K562 (cell line): ENCODE data around the gene SHROOM3. TPM values are rescaled to one million over a fixed set of nuclear protein-coding genes. Genes with fewer than 3 reads are reported as not detected.

Experiments used
- ATAC-seq: fragments of 200-7000 bp; cut with Tn5 transposase; 3 replicates; pipeline ENCODE4 v1.9.1; 2020; ENCODE audit warnings: moderate library complexity
- BruUV-seq: library from RNA; stranded (reverse); fragments of 400-500 nt; replicated peaks from 2 replicates; lab custom pipeline; 2021; lab: Mats Ljungman, UMichigan
- CTCF ChIA-PET: fragments of 300-600 bp; formaldehyde crosslinking; extraction: SDS; loops from one replicate; lab custom pipeline; 2021; ENCODE audit warnings: low intra/inter-chr PET ratio; lab: Yijun Ruan, JAX
- POLR2A ChIA-PET: fragments of 300-600, 350-650 bp; sonication (Branson Sonifier 250); formaldehyde crosslinking; extraction: SDS; loops from one replicate; lab custom pipeline; 2021; ENCODE audit warnings: antibody characterized with exemption, inconsistent platforms; lab: Yijun Ruan, JAX
- DNase-seq, 4 experiments: peaks; one replicate each; pipeline versions ENCODE4 v3.0.0 to v3.0.0-alpha.2; 2011 to 2018; ENCODE audit warnings: low spot score in 3 of 4, mixed read lengths in 3 of 4; ENCODE audit errors: extremely low read depth in 1 of 4
- FAIRE-seq: peaks from 2 replicates; lab custom pipeline; 2011; peaks lifted over from hg19 to GRCh38; lab: Jason Lieb, UNC
- H2AFZ ChIP-seq: 2 replicates; pipeline ENCODE4 v1.6.0; 2011; ENCODE audit warnings: low read depth, low read length, control low read depth, inconsistent platforms
- H3K27ac ChIP-seq: fragments of 200-600 bp; 3 replicates; pipeline ENCODE4 v1.8.0; 2011; ENCODE audit warnings: low read depth, mild to moderate bottlenecking, control low read depth, inconsistent platforms, low read length, moderate library complexity, mixed read lengths; ENCODE audit errors: extremely low read depth
- H3K27me3 ChIP-seq, 2 experiments: fragments of 300-600 bp in 1 of 2; 2 replicates in 1 of 2; 3 replicates in 1 of 2; pipeline versions ENCODE4 v1.6.0 to v1.8.0; 2011; ENCODE audit warnings: inconsistent platforms in 2 of 2, low read length in 2 of 2, mild to moderate bottlenecking in 1 of 2, mixed read lengths in 1 of 2, moderate library complexity in 1 of 2; ENCODE audit not compliant: control insufficient read depth in 2 of 2, insufficient read depth in 2 of 2
- H3K36me3 ChIP-seq: fragments of 300-600 bp; 3 replicates; pipeline ENCODE4 v1.8.0; 2011; ENCODE audit warnings: mild to moderate bottlenecking, low read length, inconsistent platforms; ENCODE audit not compliant: control insufficient read depth, insufficient read depth
- H3K4me1 ChIP-seq, 2 experiments: fragments of 200-600 bp in 1 of 2; replicated peaks in 1 of 2; 2 replicates in 1 of 2; 3 replicates in 1 of 2; pipeline versions ENCODE4 v1.5.1 to v1.8.0; 2011; ENCODE audit warnings: inconsistent platforms in 2 of 2, low read length in 2 of 2, mild to moderate bottlenecking in 1 of 2, mixed read lengths in 1 of 2, moderate library complexity in 1 of 2; ENCODE audit not compliant: control insufficient read depth in 2 of 2, insufficient read depth in 2 of 2
- H3K4me2 ChIP-seq: 2 replicates; pipeline ENCODE4 v1.6.1; 2011; ENCODE audit warnings: low read length, control low read depth, inconsistent platforms, mixed read lengths; ENCODE audit not compliant: insufficient read depth
- H3K4me3 ChIP-seq: fragments of 200-600 bp; sonication (generic), shearing (Covaris generic); 2 replicates; pipeline ENCODE4 v1.5.1; 2016; ENCODE audit warnings: control low read depth, inconsistent platforms
- H3K79me2 ChIP-seq: fragments of 200-600 bp; 3 replicates; pipeline ENCODE4 v1.8.0; 2011; ENCODE audit warnings: low read length, inconsistent platforms; ENCODE audit not compliant: control insufficient read depth, insufficient read depth
- H3K9ac ChIP-seq, 2 experiments: 2 replicates each; pipeline versions ENCODE4 v1.6.0 to v1.6.1; 2011; ENCODE audit warnings: low read depth in 2 of 2, low read length in 2 of 2, control low read depth in 1 of 2, inconsistent platforms in 1 of 2, mild to moderate bottlenecking in 1 of 2, mixed read lengths in 1 of 2; ENCODE audit not compliant: insufficient read depth in 1 of 2
- H3K9me1 ChIP-seq: one replicate; pipeline ENCODE4 v1.6.0; 2011; ENCODE audit warnings: inconsistent platforms, mild to moderate bottlenecking, low read length, moderate library complexity; ENCODE audit not compliant: control insufficient read depth, insufficient read depth
- H3K9me3 ChIP-seq: replicated peaks from 2 replicates; pipeline ENCODE4 v1.5.1; 2011; ENCODE audit warnings: low read depth, low read length, inconsistent platforms; ENCODE audit not compliant: control insufficient read depth, insufficient read depth
- H4K20me1 ChIP-seq: replicated peaks from 2 replicates; pipeline ENCODE4 v1.6.1; 2011; ENCODE audit warnings: low read length, inconsistent platforms, mixed read lengths; ENCODE audit not compliant: control insufficient read depth, insufficient read depth
- PHTF2 ChIP-seq: fragments of 250-450 bp; sonication (Bioruptor Pico); IDR thresholded peaks from 2 replicates; pipeline ENCODE4 v1.5.0; 2021; ENCODE audit warnings: mild to moderate bottlenecking
- PTRF ChIP-seq: fragments of 450-650 bp; IDR thresholded peaks from 2 replicates; pipeline ENCODE4 v1.6.1; 2016; ENCODE audit warnings: mild to moderate bottlenecking, missing genetic modification characterization, missing compliant biosample characterization
- RBM34 ChIP-seq: fragments of 200-400 bp; formaldehyde crosslinking; IDR thresholded peaks from 2 replicates; pipeline ENCODE4 v1.6.1; 2018; ENCODE audit warnings: low read length, borderline replicate concordance; ENCODE audit not compliant: insufficient read depth
- RFX7 ChIP-seq: fragments of 250-450 bp; sonication (Bioruptor Pico); IDR thresholded peaks from 2 replicates; pipeline ENCODE4 v1.5.1; 2021; ENCODE audit warnings: mild to moderate bottlenecking
- SRSF3 ChIP-seq: fragments of 200-400 bp; formaldehyde crosslinking; IDR thresholded peaks from 2 replicates; pipeline ENCODE4 v1.6.1; 2016; ENCODE audit warnings: mild to moderate bottlenecking, low read length, moderate library complexity; ENCODE audit not compliant: insufficient read depth
- TAF1 ChIP-seq: IDR thresholded peaks from 2 replicates; pipeline ENCODE4 v1.6.1; 2011; ENCODE audit warnings: mild to moderate bottlenecking, low read length, moderate library complexity; ENCODE audit not compliant: insufficient read depth, control insufficient read depth, severe bottlenecking; ENCODE audit errors: extremely low read depth
- TFAP4 ChIP-seq: sonication (generic); formaldehyde crosslinking; IDR thresholded peaks from 2 replicates; pipeline ENCODE4 v1.8.0; 2022; ENCODE audit warnings: missing genetic modification reagents, mild to moderate bottlenecking, moderate library complexity, borderline replicate concordance
- THRA ChIP-seq: fragments of 450-650 bp; IDR thresholded peaks from 2 replicates; pipeline ENCODE4 v1.6.1; 2017; ENCODE audit warnings: mild to moderate bottlenecking, moderate library complexity
- TRIM28 ChIP-seq: fragments of 450-650 bp; IDR thresholded peaks from 2 replicates; pipeline ENCODE4 v1.6.1; 2017
- ZNF121 ChIP-seq: sonication (generic); formaldehyde crosslinking; conservative IDR thresholded peaks from 2 replicates; pipeline ENCODE4 v1.8.0; 2022; ENCODE audit warnings: missing genetic modification reagents
- ZNF778 ChIP-seq: fragments of 450-650 bp; formaldehyde crosslinking; IDR thresholded peaks from 2 replicates; pipeline ENCODE4 v1.4.0; 2020; ENCODE audit warnings: mild to moderate bottlenecking, moderate library complexity
- WGBS: fragments of 100-300 bp; shearing (Covaris generic); methylation state at CpG from one replicate; pipeline ENCODE4 v1.1.6; 2016; ENCODE audit warnings: low coverage, mixed read lengths; ENCODE audit not compliant: insufficient coverage; ENCODE audit errors: missing lambda C conversion rate; 5-methylcytosine and 5-hydroxymethylcytosine counted together
- in situ Hi-C: fragments of 300-500 bp; cut with MboI; formaldehyde crosslinking; loops from 4 replicates; pipeline ENCODE4 v1.15.0; 2018; ENCODE audit warnings: inconsistent platforms, mixed read lengths
- intact Hi-C: fragments of 100-400 bp; cut with micrococcal nuclease; formaldehyde crosslinking; loops from 2 replicates; pipeline ENCODE4 v1.14.2; 2022
- polyA plus RNA-seq, 8 experiments: library from polyadenylated mRNA; depleted of rRNA in 4 of 8; stranded (reverse) in 5 of 8; unstranded in 3 of 8; fragments of >200 nt; fragmentation: Nextera tagmentation in 2 of 8; fragmentation: Illumina TruSeq in 1 of 8; extraction: Ambion mirVana in 2 of 8; extraction: Trizol in 1 of 8; gene quantifications; 2 replicates each; pipeline versions ENCODE4 v1.2.1 to v1.2.3, GENCODE V29; 2011 to 2014; ENCODE audit warnings: inconsistent platforms in 1 of 8, missing spikeins in 1 of 8
- total RNA-seq, 7 experiments: library from RNA; depleted of rRNA in 6 of 7; stranded (reverse); fragments of >200 nt in 6 of 7; fragmentation: Illumina TruSeq in 2 of 7; extraction: Trizol in 2 of 7; gene quantifications; 2 replicates each; pipeline versions ENCODE4 v1.2.1 to v1.2.3, GENCODE V29; 2011 to 2021; ENCODE audit warnings: low replicate concordance in 1 of 7

SHROOM3 gene
- total and polyA plus RNA-seq, 9 of the 15 experiments (the other 6 are each of a cell fraction or from before 2014, with no cell fraction given): 0.01 to 0.07 TPM; not detected in 7

- no peak for FAIRE-seq
- POLR2A ChIA-PET: no interaction called here
- H3K79me2 ChIP-seq: no peaks in the 10 kb centered on the region
- no peaks in the 10 kb centered on the region for H3K9me1 ChIP-seq
- no peaks in the 10 kb centered on the region for H4K20me1 ChIP-seq
- no peaks in the 10 kb centered on the region for H3K9me3 ChIP-seq
- no peak overlapping the region for H3K27ac ChIP-seq
- intact Hi-C loops (no loop called here), in situ Hi-C loops (no loop called here)
- WGBS: 0% methylated on average over 3 of the region's 3 CpGs
- CTCF ChIA-PET: no interaction called here
- no peak for ATAC-seq
- TF ChIP-seq RBM34 (no peak), ZNF121 (CRISPR knock-in tag) (no peak), RFX7 (CRISPR knock-in tag) (no peak), PTRF (no peak), SRSF3 (no peak), PHTF2 (no peak), TRIM28 (no peak), ZNF778 (CRISPR knock-in tag) (no peak), THRA (no peak), TAF1 (no peak), TFAP4 (CRISPR knock-in tag) (no peak)
- no peak for DNase-seq
- H3K27me3 ChIP-seq: peaks cover 7 to 11% of the 10 kb centered on the region in 2 experiments; a peak in 2 of 5 replicates
- no peaks in the 10 kb centered on the region for H3K36me3 ChIP-seq
- no peak overlapping the region for H2AFZ ChIP-seq
- no peak overlapping the region for H3K9ac ChIP-seq
- no peak overlapping the region for H3K4me2 ChIP-seq
- no peaks in the 10 kb centered on the region for H3K4me1 ChIP-seq
- no peak overlapping the region for H3K4me3 ChIP-seq
- no TSS peak for BruUV-seq
Measured at GRCh38 chr4:76569225-76569624, 134.2 kb downstream of the SHROOM3 start.
